ENCODE data around the gene LRRC23.
A peak's percentile ranks its signal among the peaks of the same experiment; 100 is the strongest.

The LRRC23 gene

GRCh38 chr12:6928703-6929407, 24.2 kb downstream of the LRRC23 start:
- DNase-seq = no peak

- no peak for DNase-seq
Measured at GRCh38 chr12:6929466-6930452, 25.1 kb downstream of the LRRC23 start.

DNA sequence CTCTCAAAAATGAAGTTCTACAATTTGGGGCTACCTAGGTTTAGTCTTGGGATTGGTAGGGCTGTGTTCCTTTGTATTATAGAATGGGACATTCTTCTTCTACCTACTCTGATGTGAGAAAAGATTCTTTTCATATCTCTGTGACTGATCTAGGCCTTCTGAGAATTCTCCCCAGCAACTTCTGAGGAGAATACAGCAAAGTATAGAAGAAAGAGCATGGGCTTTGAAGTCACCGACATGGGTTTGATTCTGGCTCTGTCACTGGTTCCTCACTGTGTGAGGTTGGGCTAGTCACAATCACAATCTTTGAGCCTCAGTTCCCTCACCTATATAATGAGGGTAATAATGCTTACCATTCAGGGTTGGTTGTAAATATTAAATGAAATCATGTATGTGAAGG, 28.1 kb downstream of the LRRC23 start:
- DNase-seq = no peak

DNA sequence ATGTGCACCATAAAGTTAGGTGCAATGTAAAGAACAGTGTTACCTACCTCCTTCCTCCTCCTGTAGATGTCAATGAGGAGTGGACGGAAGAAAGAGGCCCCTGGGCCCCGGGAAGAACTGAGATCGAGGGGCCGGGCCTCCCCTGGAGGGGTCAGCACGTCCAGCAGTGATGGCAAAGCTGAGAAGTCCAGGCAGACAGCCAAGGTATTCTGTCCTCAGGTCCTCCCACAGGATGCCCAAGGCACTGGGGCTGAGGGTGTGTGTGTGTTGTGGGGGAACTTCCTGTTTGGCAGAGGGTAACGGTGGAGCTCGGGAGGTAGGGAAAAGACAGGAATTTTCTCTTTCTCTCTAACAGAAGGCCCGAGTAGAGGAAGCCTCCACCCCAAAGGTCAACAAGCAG, 29.5 kb downstream of the LRRC23 start:
- no peak for DNase-seq

DNA sequence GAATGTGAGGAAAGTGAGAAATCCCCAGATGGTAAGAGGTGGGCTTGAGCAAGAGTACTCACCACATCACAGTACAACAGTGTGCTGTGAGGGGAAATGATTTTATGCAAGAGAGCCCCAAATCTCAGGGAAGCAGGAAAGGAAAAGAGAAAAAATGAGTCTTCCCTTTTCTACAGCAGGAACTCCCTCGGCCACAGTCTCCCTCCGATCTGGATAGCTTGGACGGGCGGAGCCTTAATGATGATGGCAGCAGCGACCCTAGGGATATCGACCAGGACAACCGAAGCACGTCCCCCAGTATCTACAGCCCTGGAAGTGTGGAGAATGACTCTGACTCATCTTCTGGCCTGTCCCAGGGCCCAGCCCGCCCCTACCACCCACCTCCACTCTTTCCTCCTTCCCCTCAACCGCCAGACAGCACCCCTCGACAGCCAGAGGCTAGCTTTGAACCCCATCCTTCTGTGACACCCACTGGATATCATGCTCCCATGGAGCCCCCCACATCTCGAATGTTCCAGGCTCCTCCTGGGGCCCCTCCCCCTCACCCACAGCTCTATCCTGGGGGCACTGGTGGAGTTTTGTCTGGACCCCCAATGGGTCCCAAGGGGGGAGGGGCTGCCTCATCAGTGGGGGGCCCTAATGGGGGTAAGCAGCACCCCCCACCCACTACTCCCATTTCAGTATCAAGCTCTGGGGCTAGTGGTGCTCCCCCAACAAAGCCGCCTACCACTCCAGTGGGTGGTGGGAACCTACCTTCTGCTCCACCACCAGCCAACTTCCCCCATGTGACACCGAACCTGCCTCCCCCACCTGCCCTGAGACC, 31.0 kb downstream of the LRRC23 start:
- no peak for DNase-seq

DNA sequence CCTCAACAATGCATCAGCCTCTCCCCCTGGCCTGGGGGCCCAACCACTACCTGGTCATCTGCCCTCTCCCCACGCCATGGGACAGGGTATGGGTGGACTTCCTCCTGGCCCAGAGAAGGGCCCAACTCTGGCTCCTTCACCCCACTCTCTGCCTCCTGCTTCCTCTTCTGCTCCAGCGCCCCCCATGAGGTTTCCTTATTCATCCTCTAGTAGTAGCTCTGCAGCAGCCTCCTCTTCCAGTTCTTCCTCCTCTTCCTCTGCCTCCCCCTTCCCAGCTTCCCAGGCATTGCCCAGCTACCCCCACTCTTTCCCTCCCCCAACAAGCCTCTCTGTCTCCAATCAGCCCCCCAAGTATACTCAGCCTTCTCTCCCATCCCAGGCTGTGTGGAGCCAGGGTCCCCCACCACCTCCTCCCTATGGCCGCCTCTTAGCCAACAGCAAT, 31.6 kb downstream of the LRRC23 start:
- DNase-seq = no peak

GRCh38 chr12:6936636-6937480, 32.2 kb downstream of the LRRC23 start:
- no peak for DNase-seq

DNA sequence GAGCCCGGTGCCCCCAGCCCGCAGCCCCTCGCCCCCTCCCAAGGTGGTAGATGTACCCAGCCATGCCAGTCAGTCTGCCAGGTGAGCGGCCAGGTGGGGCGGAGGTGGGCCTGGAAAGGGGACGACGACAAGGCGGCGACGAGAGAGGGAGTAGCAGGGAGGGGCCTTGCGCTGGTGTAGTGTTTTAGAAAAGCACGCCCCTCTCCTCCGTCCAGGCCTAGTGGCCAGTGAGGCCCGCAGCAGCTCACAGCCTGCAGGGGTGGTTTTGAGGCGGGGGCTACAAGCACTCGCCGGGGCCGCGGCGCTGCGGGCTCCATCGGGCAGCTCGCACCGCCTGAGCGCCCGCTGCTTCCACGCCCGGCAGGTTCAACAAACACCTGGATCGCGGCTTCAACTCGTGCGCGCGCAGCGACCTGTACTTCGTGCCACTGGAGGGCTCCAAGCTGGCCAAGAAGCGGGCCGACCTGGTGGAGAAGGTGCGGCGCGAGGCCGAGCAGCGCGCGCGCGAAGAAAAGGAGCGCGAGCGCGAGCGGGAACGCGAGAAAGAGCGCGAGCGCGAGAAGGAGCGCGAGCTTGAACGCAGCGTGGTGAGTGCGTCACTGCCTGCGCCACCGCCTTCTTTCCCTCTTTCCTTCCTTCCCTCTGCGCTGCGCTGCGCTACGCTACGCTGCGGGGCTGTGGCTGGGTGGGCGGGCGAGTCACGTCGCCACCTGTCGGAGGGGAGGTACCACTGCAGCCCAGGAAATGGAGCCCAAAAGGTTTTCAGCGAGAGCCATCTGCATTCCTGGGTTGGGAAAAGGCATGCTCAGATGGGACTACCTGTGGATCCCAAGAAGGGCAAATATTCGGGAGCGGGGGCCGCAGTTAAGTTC, 33.1 kb downstream of the LRRC23 start:
- DNase-seq = peak; percentile 65

- no peak for DNase-seq
Measured at GRCh38 chr12:6938353-6939190, 34.0 kb downstream of the LRRC23 start.

DNA sequence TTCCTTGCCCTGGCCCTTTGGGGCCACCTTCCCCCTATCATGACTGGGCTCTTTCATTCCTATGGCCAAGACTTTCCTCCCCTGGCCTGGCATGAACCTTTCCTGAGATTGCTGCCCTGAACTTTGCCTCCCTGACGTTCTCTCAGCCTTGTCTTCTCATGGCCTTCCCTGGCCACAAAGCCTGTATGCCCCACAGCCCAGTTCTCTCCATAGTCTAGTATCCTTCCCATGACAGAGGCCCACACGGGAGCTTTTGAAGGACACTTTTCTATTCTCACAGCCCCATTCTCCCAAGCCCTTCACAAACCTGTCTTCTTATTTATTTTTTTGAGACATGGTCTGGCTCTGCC, 34.5 kb downstream of the LRRC23 start:
- no peak for DNase-seq

DNA sequence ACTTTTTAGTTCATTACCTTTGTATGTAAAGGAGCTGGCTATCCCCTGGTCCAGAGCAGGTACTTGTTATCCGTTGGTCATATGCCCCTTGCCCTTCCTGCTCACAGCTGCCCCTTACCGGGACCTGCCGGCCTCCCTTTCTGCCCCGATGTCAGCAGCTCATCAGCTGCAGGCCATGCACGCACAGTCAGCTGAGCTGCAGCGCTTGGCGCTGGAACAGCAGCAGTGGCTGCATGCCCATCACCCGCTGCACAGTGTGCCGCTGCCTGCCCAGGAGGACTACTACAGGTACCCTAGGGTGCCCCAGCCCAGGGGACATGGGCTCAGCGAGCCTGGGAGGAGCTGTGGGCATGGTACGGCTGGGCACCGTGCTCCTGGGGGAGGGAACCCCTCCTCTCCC, 36.6 kb downstream of the LRRC23 start:
- no peak for DNase-seq

- DNase-seq = no peak
Measured at GRCh38 chr12:6941782-6942181, 37.2 kb downstream of the LRRC23 start.

GRCh38 chr12:6942331-6942665, 37.7 kb downstream of the LRRC23 start:
- DNase-seq = no peak

GRCh38 chr12:6943389-6943721, 38.7 kb downstream of the LRRC23 start:
- peak; percentile 91 for DNase-seq

- DNase-seq = peak; percentile 95
Measured at GRCh38 chr12:6943722-6944380, 39.2 kb downstream of the LRRC23 start, which contains the start of the genes C12orf57 and RNU7-1. Gene C12orf57 (plus strand): TSS chr12:6944022. CDS start chr12:6944122, 100 bp downstream. Gene RNU7-1 (plus strand): TSS chr12:6943816.

DNA sequence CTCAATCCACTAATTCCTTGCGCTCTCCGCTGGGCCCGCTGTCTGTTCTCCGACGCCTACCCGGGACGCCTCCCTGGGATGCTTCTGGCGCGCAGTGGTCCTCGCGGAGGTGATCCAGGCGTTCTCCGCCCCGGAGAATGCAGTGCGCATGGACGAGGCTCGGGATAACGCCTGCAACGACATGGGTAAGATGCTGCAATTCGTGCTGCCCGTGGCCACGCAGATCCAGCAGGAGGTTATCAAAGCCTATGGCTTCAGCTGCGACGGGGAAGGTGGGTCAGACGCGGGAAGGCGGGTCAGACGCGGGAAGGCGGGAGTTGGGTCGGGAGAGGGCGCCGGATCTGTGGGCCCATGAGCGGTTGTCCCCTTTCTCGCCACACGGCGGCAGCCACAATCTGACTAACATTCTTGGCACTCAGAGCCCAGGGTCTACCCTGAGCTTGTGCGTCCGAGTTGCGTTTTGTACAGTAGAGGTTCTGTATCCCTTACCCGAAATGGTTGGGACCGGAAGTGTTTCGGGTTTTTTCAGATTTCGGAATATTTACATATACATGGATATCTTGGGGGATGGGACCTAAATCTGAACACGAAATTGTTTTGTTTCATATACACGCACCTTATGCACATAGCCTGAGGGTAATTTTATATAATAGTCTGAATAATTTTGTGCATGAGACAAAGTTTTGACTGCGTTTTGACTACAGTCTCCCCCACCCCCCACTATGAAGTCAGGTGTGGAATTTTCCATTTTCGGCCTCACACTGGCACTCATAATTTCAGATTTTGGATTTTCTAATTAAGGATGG, 40.0 kb downstream of the LRRC23 start:
- DNase-seq = peak; percentile 63

- DNase-seq = no peak
Measured at GRCh38 chr12:6945613-6946012, 41.0 kb downstream of the LRRC23 start.

- DNase-seq = no peak
Measured at GRCh38 chr12:6946033-6946919, 41.7 kb downstream of the LRRC23 start.

Measured in SIG-M5 (cell line).